Transverse colon (tissue), 3 donors: ENCODE measurements around the gene HAUS2.

ENCODE experiments used
- POLR2A ChIP-seq: fragments of 450-650 bp; IDR thresholded peaks from one replicate; pipeline ENCODE4 v1.6.1; 2016; ENCODE audit warnings: antibody characterized with exemption, mild to moderate bottlenecking, moderate library complexity
- TF ChIP-seq, protein P1 (sequence below), 5 experiments: fragments of 200-600 bp in 3 of 5; fragments of 450-650 bp in 2 of 5; sonication (generic) in 3 of 5; IDR thresholded peaks; 1 replicate in 2 of 5; 2 replicates in 3 of 5; pipeline ENCODE4 v1.5.1; 2016 to 2017; ENCODE audit warnings: antibody characterized with exemption in 5 of 5, inconsistent platforms in 3 of 5, mild to moderate bottlenecking in 2 of 5, moderate library complexity in 1 of 5

DNA sequence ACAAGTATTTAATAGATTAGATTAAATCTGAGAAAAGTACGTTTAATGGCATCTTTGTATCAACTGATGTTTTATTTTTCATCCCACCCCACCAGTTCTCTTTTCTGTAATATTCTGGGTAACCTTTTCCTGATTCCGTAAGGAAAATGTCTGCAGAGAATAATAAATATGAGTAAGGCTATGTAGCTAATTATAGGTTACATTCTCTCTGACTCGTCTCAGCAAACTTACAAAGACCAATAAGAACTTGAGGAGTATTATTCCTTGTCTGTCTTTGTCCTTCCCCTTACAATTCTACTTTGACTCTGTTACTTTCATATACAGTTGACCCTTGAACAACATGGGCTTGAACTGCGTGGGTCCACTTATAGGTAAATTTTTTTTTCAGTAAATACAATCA lies 41.1 kb upstream of the HAUS2 start:
- TF ChIP-seq POLR2A = no peak
- TF ChIP-seq, protein P1, sequence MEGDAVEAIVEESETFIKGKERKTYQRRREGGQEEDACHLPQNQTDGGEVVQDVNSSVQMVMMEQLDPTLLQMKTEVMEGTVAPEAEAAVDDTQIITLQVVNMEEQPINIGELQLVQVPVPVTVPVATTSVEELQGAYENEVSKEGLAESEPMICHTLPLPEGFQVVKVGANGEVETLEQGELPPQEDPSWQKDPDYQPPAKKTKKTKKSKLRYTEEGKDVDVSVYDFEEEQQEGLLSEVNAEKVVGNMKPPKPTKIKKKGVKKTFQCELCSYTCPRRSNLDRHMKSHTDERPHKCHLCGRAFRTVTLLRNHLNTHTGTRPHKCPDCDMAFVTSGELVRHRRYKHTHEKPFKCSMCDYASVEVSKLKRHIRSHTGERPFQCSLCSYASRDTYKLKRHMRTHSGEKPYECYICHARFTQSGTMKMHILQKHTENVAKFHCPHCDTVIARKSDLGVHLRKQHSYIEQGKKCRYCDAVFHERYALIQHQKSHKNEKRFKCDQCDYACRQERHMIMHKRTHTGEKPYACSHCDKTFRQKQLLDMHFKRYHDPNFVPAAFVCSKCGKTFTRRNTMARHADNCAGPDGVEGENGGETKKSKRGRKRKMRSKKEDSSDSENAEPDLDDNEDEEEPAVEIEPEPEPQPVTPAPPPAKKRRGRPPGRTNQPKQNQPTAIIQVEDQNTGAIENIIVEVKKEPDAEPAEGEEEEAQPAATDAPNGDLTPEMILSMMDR (IDR thresholded peaks at IDR 0.05) = no peak
